HG03025 (cell line): ENCODE results near the gene GPR39.

ENCODE experiments used
- ATAC-seq: cut with Tn5 transposase; IDR thresholded peaks from one replicate; pipeline ENCODE4 v1.9.1; 2021; ENCODE audit warnings: mild to moderate bottlenecking, moderate library complexity; ENCODE audit not compliant: unreplicated experiment, low FRiP score

GPR39 gene

GRCh38 chr2:132659331-132659730 is 242.7 kb downstream of the GPR39 start:
- no peak for ATAC-seq

- ATAC-seq = no peak
These were observed 246.1 kb downstream of the GPR39 start for GRCh38 chr2:132662732-132663131.

GRCh38 chr2:132664096-132664495 is 247.5 kb downstream of the GPR39 start:
- ATAC-seq = no peak

- no peak for ATAC-seq
These were observed 249.0 kb downstream of the GPR39 start for GRCh38 chr2:132665401-132666140.

- ATAC-seq = no peak
These were observed 251.1 kb downstream of the GPR39 start for GRCh38 chr2:132667706-132668105.

GRCh38 chr2:132668189-132668823 is 251.7 kb downstream of the GPR39 start:
- no peak for ATAC-seq

GRCh38 chr2:132668987-132669907 is 252.6 kb downstream of the GPR39 start:
- ATAC-seq = no peak

GRCh38 chr2:132669908-132670495 is 253.4 kb downstream of the GPR39 start, which contains the start of gene LYPD1:
LYPD1 (minus strand) TSS chr2:132670205; CDS start chr2:132669932, 273 bp downstream.
- ATAC-seq = no peak

GRCh38 chr2:132670496-132671150 is 254.0 kb downstream of the GPR39 start:
- ATAC-seq = no peak

GRCh38 chr2:132671151-132671835 is 254.7 kb downstream of the GPR39 start:
- ATAC-seq = no peak

GRCh38 chr2:132676999-132677398 is 260.4 kb downstream of the GPR39 start:
- no peak for ATAC-seq

GRCh38 chr2:132677661-132678060 is 261.1 kb downstream of the GPR39 start:
- ATAC-seq = no peak

- ATAC-seq = no peak
These were observed 261.9 kb downstream of the GPR39 start for GRCh38 chr2:132678483-132678882.

- ATAC-seq = no peak
These were observed 263.9 kb downstream of the GPR39 start for GRCh38 chr2:132680544-132680943.

GRCh38 chr2:132681766-132682165 is 265.2 kb downstream of the GPR39 start:
- no peak for ATAC-seq

GRCh38 chr2:132690664-132691303 is 274.2 kb downstream of the GPR39 start:
- no peak for ATAC-seq

- no peak for ATAC-seq
These were observed 275.0 kb downstream of the GPR39 start for GRCh38 chr2:132691556-132691955.

GRCh38 chr2:132692816-132693215 is 276.2 kb downstream of the GPR39 start:
- no peak for ATAC-seq
